Measurements from ENCODE around the gene RCOR2.

Gene RCOR2

GRCh38 chr11:63922673-63923192 is 5.8 kb upstream of the RCOR2 start:
- no peak for DNase-seq

GRCh38 chr11:63920939-63921417 is 4.0 kb upstream of the RCOR2 start:
- peak in 1 of 2 donors; percentile 28 for DNase-seq

GRCh38 chr11:63920126-63920938 is 3.4 kb upstream of the RCOR2 start:
- no peak for DNase-seq

GRCh38 chr11:63919267-63920125 is 2.5 kb upstream of the RCOR2 start:
- DNase-seq, result no peak

GRCh38 chr11:63918507-63919191 is 1.7 kb upstream of the RCOR2 start:
- no peak for DNase-seq

GRCh38 chr11:63917692-63918506 is 935 bp upstream of the RCOR2 start:
- peak; percentile 34 to 40 for DNase-seq

GRCh38 chr11:63915961-63916836 is 765 bp downstream of the RCOR2 start:
- DNase-seq, result peak in 1 of 2 donors; percentile 30

GRCh38 chr11:63914896-63915691 is 1.9 kb downstream of the RCOR2 start:
- no peak for DNase-seq

GRCh38 chr11:63913866-63914830 is 2.8 kb downstream of the RCOR2 start:
- DNase-seq, result no peak

GRCh38 chr11:63912678-63913077 is 4.3 kb downstream of the RCOR2 start:
- no peak for DNase-seq

- no peak for DNase-seq
Measured at GRCh38 chr11:63911876-63912275, 5.1 kb downstream of the RCOR2 start.

- no peak for DNase-seq
Measured at GRCh38 chr11:63911440-63911839, 5.5 kb downstream of the RCOR2 start.

GRCh38 chr11:63910675-63911074 is 6.3 kb downstream of the RCOR2 start:
- DNase-seq, result no peak

- no peak for DNase-seq
Measured at GRCh38 chr11:63909591-63910506, 7.1 kb downstream of the RCOR2 start.

GRCh38 chr11:63908631-63909401 is 8.1 kb downstream of the RCOR2 start:
- DNase-seq, result no peak

- no peak for DNase-seq
Measured at GRCh38 chr11:63907808-63908530, 9.0 kb downstream of the RCOR2 start.

All from CD4-positive, alpha-beta T cell treated with Interleukin-1 beta for 1 hour (primary cell).